Thymus (tissue), 14 donors: ENCODE measurements around the gene FBXO33. TPM values are rescaled to one million over a fixed set of nuclear protein-coding genes. Genes with fewer than 3 reads are reported as not detected.

Experiments used
- DNase-seq, 9 donors: peaks; one replicate each; pipeline ENCODE4 v3.0.0-alpha.2; 2013; ENCODE audit warnings: low spot score in 9 of 9, low read depth in 6 of 9, missing footprints in 1 of 9
- H3K27ac ChIP-seq, 2 donors: one replicate each; pipeline ENCODE4 v1.5.1; 2013; ENCODE audit warnings: control low read depth in 1 of 2, low read depth in 1 of 2, low read length in 1 of 2, mild to moderate bottlenecking in 1 of 2, moderate library complexity in 1 of 2
- H3K27me3 ChIP-seq, 2 donors: one replicate each; pipeline ENCODE4 v1.5.1; 2013; ENCODE audit warnings: low read length in 1 of 2; ENCODE audit not compliant: control insufficient read depth in 2 of 2, insufficient read depth in 1 of 2
- H3K36me3 ChIP-seq, 2 donors: one replicate each; pipeline ENCODE4 v1.5.1; 2013; ENCODE audit warnings: low read length in 1 of 2, mild to moderate bottlenecking in 1 of 2, moderate library complexity in 1 of 2; ENCODE audit not compliant: control insufficient read depth in 2 of 2, insufficient read depth in 2 of 2
- H3K4me1 ChIP-seq, 2 donors: one replicate each; pipeline ENCODE4 v1.5.1; 2013; ENCODE audit warnings: low read length in 2 of 2; ENCODE audit not compliant: control insufficient read depth in 2 of 2, insufficient read depth in 2 of 2
- H3K4me3 ChIP-seq, 2 donors: one replicate each; pipeline ENCODE4 v1.5.1; 2013; ENCODE audit warnings: low read length in 2 of 2, control low read depth in 1 of 2, mild to moderate bottlenecking in 1 of 2
- H3K9me3 ChIP-seq, 2 donors: one replicate each; pipeline ENCODE4 v1.5.1; 2013; ENCODE audit warnings: low read length in 1 of 2, mild to moderate bottlenecking in 1 of 2; ENCODE audit not compliant: control insufficient read depth in 2 of 2, insufficient read depth in 1 of 2
- WGBS: extraction: QIAGEN DNeasy Blood & Tissue Kit; methylation state at CpG from one replicate; pipeline ENCODE4 v1.1.7; 2013; 5-methylcytosine and 5-hydroxymethylcytosine counted together
- long read RNA-seq, 10 donors: transcript quantifications; one replicate each; lab custom pipeline, GENCODE V29; 2026
- polyA plus RNA-seq: library from polyadenylated mRNA; stranded (reverse); fragments of 200-250 nt; gene quantifications from one replicate; pipeline ENCODE4 v1.2.3, GENCODE V29; 2013
- total RNA-seq: library from RNA; stranded (reverse); fragments of 120-200 nt; gene quantifications from one replicate; pipeline ENCODE4 v1.2.4, GENCODE V29; 2013
- donor health status: healthy.

FBXO33 gene, protein sequence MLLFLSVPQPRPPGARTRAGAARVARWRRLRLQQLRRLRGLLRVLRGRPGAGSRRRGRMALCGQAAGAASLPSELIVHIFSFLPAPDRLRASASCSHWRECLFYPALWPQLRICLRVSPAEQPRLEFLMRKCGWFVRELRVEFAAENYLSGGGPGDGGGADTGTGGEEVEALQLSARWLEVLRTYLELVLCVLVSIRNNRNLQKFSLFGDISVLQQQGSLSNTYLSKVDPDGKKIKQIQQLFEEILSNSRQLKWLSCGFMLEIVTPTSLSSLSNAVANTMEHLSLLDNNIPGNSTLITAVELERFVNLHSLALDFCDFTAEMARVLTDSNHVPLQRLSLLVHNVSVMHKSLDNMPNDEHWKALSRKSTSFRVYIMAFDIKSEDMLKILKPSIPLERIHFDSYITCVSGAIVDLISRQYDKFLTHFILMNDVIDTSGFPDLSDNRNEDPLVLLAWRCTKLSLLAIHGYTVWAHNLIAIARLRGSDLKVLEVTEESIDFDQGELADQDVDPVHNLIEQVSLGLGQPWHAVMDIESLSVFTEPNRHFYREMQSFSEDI
- total RNA-seq (15.5 TPM), polyA plus RNA-seq (12.3 TPM)
- long read RNA-seq, donor 1, partial matches to known transcripts = 0 of 1 reads
- long read RNA-seq, donor 1, other reads (novel, unspliced or antisense) = 0 of 1 reads
- long read RNA-seq, donor 2 = 0 reads
- long read RNA-seq, donor 3, partial matches to known transcripts = 0 of 4 reads
- long read RNA-seq, donor 3, other reads (novel, unspliced or antisense) = 0 of 4 reads
- long read RNA-seq, donor 4, partial matches to known transcripts = 0 of 3 reads
- long read RNA-seq, donor 4, other reads (novel, unspliced or antisense) = 0 of 3 reads
- long read RNA-seq, donor 5, partial matches to known transcripts = 0 of 2 reads
- long read RNA-seq, donor 5, other reads (novel, unspliced or antisense) = 0 of 2 reads
- long read RNA-seq, donor 6, partial matches to known transcripts = 0 of 1 reads
- long read RNA-seq, donor 6, other reads (novel, unspliced or antisense) = 0 of 1 reads
- long read RNA-seq, donor 7, partial matches to known transcripts = 0 of 4 reads
- long read RNA-seq, donor 7, other reads (novel, unspliced or antisense) = 0 of 4 reads
- long read RNA-seq, donor 8, partial matches to known transcripts = 0 of 1 reads
- long read RNA-seq, donor 8, other reads (novel, unspliced or antisense) = 0 of 1 reads
- long read RNA-seq, donor 9, partial matches to known transcripts = 0 of 4 reads
- long read RNA-seq, donor 9, other reads (novel, unspliced or antisense) = 0 of 4 reads
- long read RNA-seq, donor 10, partial matches to known transcripts = 0 of 1 reads
- long read RNA-seq, donor 10, other reads (novel, unspliced or antisense) = 0 of 1 reads

GRCh38 chr14:39432179-39432618 is at the start of gene FBXO33:
Gene FBXO33 (minus strand): TSS chr14:39432433. CDS start chr14:39432162, 271 bp downstream.
- Histone ChIP-seq H3K27ac (peak within 1 kb of the TSS; percentile 100), H3K4me3 (peak within 1 kb of the TSS; percentile 92 to 98), H3K4me1 (peaks cover 6 to 11% of the 10 kb centered on the region in 2 donors), H3K9me3 (peaks cover 0 to 2% of the 10 kb centered on the region in 2 donors), H3K36me3 (no peaks in the 10 kb centered on the region), H3K27me3 (no peaks in the 10 kb centered on the region)
- WGBS = under 1% methylated on average over 47 of the region's 47 CpGs
- DNase-seq = peak; percentile 93 to 98 (median 95)

- Histone ChIP-seq H3K4me1 (no peaks in the 10 kb centered on the region), H3K27me3 (no peaks in the 10 kb centered on the region), H3K9me3 (no peaks in the 10 kb centered on the region), H3K36me3 (no peaks in the 10 kb centered on the region), H3K4me3 (no peak overlapping the region), H3K27ac (no peak overlapping the region)
- WGBS = 97% methylated on average over 1 of the region's 1 CpG
- no peak for DNase-seq
Observed at GRCh38 chr14:39474416-39474911, 42.2 kb upstream of the FBXO33 start.

GRCh38 chr14:39472078-39472477 is 39.8 kb upstream of the FBXO33 start:
- Histone ChIP-seq H3K36me3 (no peaks in the 10 kb centered on the region), H3K4me3 (no peak overlapping the region), H3K27ac (no peak overlapping the region), H3K27me3 (no peaks in the 10 kb centered on the region), H3K9me3 (no peaks in the 10 kb centered on the region), H3K4me1 (no peaks in the 10 kb centered on the region)
- 91% methylated on average over 2 of the region's 2 CpGs for WGBS
- DNase-seq = no peak

- no peak overlapping the region for H3K4me3 ChIP-seq
- WGBS = 69% methylated on average over 5 of the region's 5 CpGs
- H3K4me1 ChIP-seq = no peaks in the 10 kb centered on the region
- no peaks in the 10 kb centered on the region for H3K36me3 ChIP-seq
- H3K27ac ChIP-seq = no peak overlapping the region
- no peaks in the 10 kb centered on the region for H3K9me3 ChIP-seq
- peak in 6 of 9 donors; percentile 6 to 41 (median 12) for DNase-seq
- H3K27me3 ChIP-seq = no peaks in the 10 kb centered on the region
Observed at GRCh38 chr14:39469094-39469710, 37.0 kb upstream of the FBXO33 start.

DNA sequence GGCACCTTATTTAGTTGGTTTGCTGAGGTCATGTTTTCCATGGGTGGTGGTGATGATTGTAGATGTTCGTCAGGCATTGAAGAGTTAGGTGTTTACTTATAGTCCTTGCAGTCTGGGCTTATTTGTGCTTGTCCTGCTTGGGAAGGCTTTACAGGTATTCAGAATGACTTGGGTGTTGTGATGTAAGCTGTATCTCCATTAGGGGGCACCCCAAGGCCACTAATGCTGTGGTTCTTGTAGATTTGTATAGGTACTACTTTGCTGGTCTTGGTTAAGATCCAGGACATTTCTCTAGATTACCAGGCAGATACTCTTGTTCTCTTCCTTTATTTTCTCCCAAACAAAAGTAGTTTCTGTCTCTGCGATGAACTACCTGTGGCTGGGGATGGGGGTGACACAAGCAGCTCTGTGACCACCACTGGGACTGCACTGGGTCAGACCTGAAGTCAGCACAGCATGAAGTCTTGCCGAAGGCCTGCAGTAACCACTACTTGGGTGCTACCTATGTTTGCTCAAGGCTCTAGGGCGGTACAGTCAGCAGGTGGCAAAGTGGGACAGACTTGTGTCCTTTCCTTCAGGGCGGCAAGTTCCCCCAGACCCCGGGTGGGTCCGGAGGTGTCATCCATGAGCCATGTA is 35.8 kb upstream of the FBXO33 start:
- Histone ChIP-seq H3K4me3 (no peak overlapping the region), H3K9me3 (no peaks in the 10 kb centered on the region), H3K4me1 (no peaks in the 10 kb centered on the region), H3K27ac (no peak overlapping the region), H3K27me3 (no peaks in the 10 kb centered on the region), H3K36me3 (no peaks in the 10 kb centered on the region)
- peak in 2 of 9 donors; percentile 11 to 18 for DNase-seq
- 94% methylated on average over 7 of the region's 7 CpGs for WGBS

DNA sequence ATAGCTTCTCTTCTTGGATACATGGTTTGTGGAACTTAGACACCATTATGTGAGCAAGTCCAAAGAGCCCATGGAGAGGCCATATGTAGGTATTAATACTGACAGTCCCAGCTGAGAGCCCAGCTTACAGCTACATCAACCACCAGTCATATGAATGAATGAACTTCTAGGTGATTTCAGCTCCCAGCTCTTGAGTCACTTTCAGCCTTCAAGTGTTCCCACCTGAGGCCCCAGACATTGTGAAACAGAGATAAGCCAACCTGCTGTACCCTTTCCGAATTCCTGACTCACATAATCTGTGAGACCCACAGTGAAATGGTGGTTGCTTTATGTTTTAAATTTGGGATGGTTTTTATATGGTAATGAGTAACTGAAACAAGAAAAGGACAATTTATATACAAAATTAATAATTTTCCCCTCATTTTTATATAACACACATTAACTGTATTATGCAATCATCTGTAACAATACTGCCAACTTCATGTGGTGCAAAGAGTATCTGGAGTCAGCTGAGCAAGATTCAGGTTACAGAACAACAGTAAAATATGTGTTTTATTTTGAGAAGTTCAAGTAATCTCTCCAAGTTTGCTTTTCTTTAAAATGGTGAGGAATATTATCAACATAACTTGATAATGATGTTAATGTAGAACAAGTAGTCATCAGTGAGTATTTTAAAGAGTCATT is 27.7 kb upstream of the FBXO33 start:
- WGBS = 98% methylated on average over 1 of the region's 1 CpG
- Histone ChIP-seq H3K4me3 (no peak overlapping the region), H3K27me3 (no peaks in the 10 kb centered on the region), H3K27ac (no peak overlapping the region), H3K4me1 (no peaks in the 10 kb centered on the region), H3K36me3 (no peaks in the 10 kb centered on the region), H3K9me3 (no peaks in the 10 kb centered on the region)
- DNase-seq = no peak

- H3K27ac ChIP-seq = no peak overlapping the region
- no peaks in the 10 kb centered on the region for H3K27me3 ChIP-seq
- no peak overlapping the region for H3K4me3 ChIP-seq
- no peaks in the 10 kb centered on the region for H3K4me1 ChIP-seq
- H3K36me3 ChIP-seq = no peaks in the 10 kb centered on the region
- no peak for DNase-seq
- no peaks in the 10 kb centered on the region for H3K9me3 ChIP-seq
Observed at GRCh38 chr14:39456702-39457250, 24.5 kb upstream of the FBXO33 start.
